ENCODE data around the gene LITAFD. TPM values are rescaled to one million over a fixed set of nuclear protein-coding genes. Genes with fewer than 3 reads are reported as not detected.

Gene LITAFD
- total and polyA plus RNA-seq, 12 donors, result not detected

DNA sequence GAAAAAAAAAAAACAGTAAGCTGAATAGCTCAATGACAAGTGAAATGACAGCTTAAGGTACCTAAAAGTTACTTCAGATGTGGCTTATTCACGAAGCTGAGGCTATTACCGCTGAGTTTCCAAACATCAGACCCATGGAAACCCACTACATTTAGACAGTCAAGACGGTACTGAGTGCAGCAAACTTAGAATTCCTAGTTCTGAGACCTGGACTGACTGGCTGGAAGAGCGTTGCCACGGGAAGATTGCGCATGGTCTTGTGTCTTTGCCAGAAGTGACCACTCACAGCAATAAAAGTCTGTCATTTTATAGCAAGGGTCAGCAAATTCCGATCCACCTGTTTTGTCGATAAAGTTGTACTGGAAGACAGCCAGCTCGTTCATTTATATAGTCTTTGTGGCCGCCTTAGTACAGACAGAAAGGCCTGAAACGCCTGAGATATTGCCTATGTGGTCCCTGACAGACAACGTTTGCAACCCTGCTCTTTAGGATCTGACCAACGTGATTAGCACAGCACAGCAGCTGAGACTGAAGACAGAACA is 19.2 kb downstream of the LITAFD start:
- DNase-seq, result no peak
- H3K36me3 ChIP-seq (replicated peaks in 1 of 2), result peaks cover 0 to 98% of the 10 kb centered on the region in 2 donors
- no peaks in the 10 kb centered on the region for H3K9me3 ChIP-seq (replicated peaks in 1 of 3)
- TF ChIP-seq POLR2A (IDR thresholded peaks at IDR 0.05), result no peak
- TF ChIP-seq, protein P1, sequence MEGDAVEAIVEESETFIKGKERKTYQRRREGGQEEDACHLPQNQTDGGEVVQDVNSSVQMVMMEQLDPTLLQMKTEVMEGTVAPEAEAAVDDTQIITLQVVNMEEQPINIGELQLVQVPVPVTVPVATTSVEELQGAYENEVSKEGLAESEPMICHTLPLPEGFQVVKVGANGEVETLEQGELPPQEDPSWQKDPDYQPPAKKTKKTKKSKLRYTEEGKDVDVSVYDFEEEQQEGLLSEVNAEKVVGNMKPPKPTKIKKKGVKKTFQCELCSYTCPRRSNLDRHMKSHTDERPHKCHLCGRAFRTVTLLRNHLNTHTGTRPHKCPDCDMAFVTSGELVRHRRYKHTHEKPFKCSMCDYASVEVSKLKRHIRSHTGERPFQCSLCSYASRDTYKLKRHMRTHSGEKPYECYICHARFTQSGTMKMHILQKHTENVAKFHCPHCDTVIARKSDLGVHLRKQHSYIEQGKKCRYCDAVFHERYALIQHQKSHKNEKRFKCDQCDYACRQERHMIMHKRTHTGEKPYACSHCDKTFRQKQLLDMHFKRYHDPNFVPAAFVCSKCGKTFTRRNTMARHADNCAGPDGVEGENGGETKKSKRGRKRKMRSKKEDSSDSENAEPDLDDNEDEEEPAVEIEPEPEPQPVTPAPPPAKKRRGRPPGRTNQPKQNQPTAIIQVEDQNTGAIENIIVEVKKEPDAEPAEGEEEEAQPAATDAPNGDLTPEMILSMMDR (IDR thresholded peaks at IDR 0.05), result no peak
- no peak overlapping the region for H3K27ac ChIP-seq
- no peaks in the 10 kb centered on the region for H3K4me1 ChIP-seq (replicated peaks in 1 of 2)
- intact Hi-C loops (cut with DNase I), result loop anchor here in 1 of 2 donors (5.0 kb wide), 1 partner anchor 106 kb away; no protein-coding TSS in a partner anchor
- H3K27me3 ChIP-seq, result no peaks in the 10 kb centered on the region
- H3K4me3 ChIP-seq, result no peak overlapping the region
- 81 to 90% (median 83%) methylated on average over 13 of the region's 13 CpGs for WGBS, 4 donors

DNA sequence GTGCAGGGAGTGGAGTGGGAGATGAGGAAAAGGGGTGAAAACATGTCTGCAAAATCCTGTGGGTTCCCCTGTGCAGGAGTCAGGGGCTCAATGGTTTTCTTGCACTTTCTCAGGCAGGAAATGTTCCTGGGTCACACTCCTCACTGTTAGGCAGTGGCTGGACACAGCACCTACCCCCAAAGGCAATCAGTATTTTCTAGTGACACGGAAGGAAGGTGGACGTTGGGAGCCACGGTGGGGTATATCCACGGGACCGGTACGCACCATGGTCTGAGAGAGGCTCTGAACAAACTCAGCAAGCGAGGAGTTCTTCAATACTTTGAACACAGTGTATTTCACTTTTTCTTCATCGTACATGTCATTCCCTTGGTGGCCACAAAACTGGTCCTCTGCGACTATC is 20.9 kb downstream of the LITAFD start:
- no peak for DNase-seq
- Histone ChIP-seq H3K9me3 (replicated peaks in 1 of 3) (no peaks in the 10 kb centered on the region), H3K36me3 (replicated peaks in 1 of 2) (peaks cover 0 to 99% of the 10 kb centered on the region in 2 donors), H3K27me3 (no peaks in the 10 kb centered on the region), H3K27ac (no peak overlapping the region), H3K4me3 (no peak overlapping the region), H3K4me1 (replicated peaks in 1 of 2) (no peaks in the 10 kb centered on the region)
- TF ChIP-seq, protein P1 (IDR thresholded peaks at IDR 0.05), result no peak
- no peak for TF ChIP-seq POLR2A (IDR thresholded peaks at IDR 0.05)
- intact Hi-C loops (cut with DNase I), result loop anchor here in 1 of 2 donors (5.0 kb wide), 1 partner anchor 104 kb away; no protein-coding TSS in a partner anchor
- WGBS, 4 donors, result 87 to 96% (median 94%) methylated on average over 9 of the region's 9 CpGs

DNA sequence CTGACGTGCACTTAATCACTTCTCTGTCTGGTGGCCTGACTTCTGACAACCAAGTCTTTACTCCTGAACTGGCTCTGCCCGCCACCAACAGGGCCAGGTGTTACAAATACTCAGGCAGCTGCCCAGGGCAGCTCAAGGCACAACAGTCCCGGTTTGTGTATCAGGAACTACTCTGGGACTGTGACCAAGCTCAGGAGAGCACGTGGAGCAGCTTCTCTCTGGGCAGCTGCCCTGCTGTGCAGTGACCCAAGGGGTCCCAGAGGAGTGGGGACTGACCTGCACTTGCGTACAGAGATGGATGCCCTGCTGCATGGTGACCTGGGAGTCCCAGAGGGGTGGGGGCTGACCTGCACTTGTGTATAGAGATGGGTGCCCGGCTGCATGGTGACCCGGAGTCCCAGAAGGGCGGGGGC is 21.9 kb downstream of the LITAFD start:
- intact Hi-C loops (cut with DNase I), result loop anchor here in 1 of 2 donors (5.0 kb wide), 1 partner anchor 103 kb away; no protein-coding TSS in a partner anchor
- no peak overlapping the region for H3K27ac ChIP-seq

DNA sequence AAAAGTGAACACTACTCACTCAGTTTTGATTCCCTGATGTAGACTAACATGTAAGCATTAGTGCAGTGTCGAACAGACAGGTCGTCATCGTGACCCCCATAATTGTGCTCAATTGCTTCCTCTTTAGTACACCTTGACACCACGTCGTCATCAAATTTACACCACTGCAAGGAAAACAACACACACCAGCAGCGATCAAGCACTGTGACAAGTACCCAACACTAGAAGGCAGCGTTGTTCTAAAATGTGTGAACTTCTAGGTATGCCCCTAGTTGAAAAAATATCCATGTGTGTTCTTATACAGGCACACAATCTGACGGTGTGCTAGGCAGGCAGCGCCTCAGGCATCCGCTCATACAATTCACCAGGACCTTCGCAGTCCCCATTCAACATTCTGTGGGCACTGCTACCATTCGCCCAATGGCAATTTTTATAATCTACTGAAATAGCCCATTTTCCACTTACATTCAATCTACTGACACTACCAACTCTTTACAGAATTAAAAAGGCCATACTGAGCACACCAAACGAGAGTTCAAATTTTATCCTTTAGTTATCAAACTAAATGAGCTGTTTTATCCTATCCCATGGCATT is 23.1 kb downstream of the LITAFD start:
- no peaks in the 10 kb centered on the region for H3K27me3 ChIP-seq
- intact Hi-C loops (cut with DNase I), result no loop called here

More for the DNA sequence above, 21.9 kb downstream of the LITAFD start:
- Histone ChIP-seq H3K4me1 (replicated peaks in 1 of 2) (peaks cover 0 to 4% of the 10 kb centered on the region in 2 donors), H3K4me3 (no peak overlapping the region), H3K27me3 (no peaks in the 10 kb centered on the region), H3K9me3 (replicated peaks in 1 of 3) (no peaks in the 10 kb centered on the region), H3K36me3 (replicated peaks in 1 of 2) (peaks cover 0 to 98% of the 10 kb centered on the region in 2 donors)
- WGBS, 4 donors, result 74 to 91% (median 87%) methylated on average over 3 to 8 of the region's 8 CpGs
- no peak for TF ChIP-seq POLR2A (IDR thresholded peaks at IDR 0.05)
- TF ChIP-seq, protein P1 (IDR thresholded peaks at IDR 0.05), result no peak
- DNase-seq, result no peak

More for the DNA sequence above, 23.1 kb downstream of the LITAFD start:
- no peak overlapping the region for H3K4me3 ChIP-seq
- no peak for TF ChIP-seq POLR2A (IDR thresholded peaks at IDR 0.05)
- TF ChIP-seq, protein P1 (IDR thresholded peaks at IDR 0.05), result peak in 4 of 6 experiments; percentile 20 to 29 (median 24)
- no peaks in the 10 kb centered on the region for H3K9me3 ChIP-seq (replicated peaks in 1 of 3)
- H3K4me1 ChIP-seq (replicated peaks in 1 of 2), result peaks cover 0 to 15% of the 10 kb centered on the region in 2 donors
- WGBS, 4 donors, result 72 to 82% (median 79%) methylated on average over 13 of the region's 13 CpGs
- H3K36me3 ChIP-seq (replicated peaks in 1 of 2), result peaks cover 0 to 98% of the 10 kb centered on the region in 2 donors
- DNase-seq, result no peak
- no peak overlapping the region for H3K27ac ChIP-seq

All from adrenal gland (tissue), 12 donors.